NCI-H2029 (cell line): ENCODE measurements around the gene CREB1.

Experiments
- DNase-seq: peaks from one replicate; lab custom pipeline; 2025; lab: John Stamatoyannopoulos, UW

CREB1 gene

DNA sequence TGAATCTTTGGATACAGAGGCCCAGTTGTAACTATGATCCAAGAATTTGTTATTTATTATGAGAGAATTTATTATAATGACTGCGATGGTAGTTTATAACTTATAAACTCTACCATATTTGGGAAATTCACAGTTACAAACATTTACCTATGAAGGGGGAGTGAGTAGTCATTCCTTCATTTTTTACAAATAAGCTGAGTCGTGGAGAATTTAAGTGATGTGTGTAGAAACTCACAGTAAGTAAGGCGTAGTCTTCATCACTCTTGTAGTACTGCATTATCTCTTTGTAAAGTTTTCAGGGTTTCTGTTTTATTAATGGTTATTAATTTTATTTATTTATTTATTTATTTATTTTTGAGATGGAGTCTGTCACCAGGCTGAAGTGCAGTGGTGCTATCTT, 13.5 kb downstream of the CREB1 start:
- DNase-seq: no peak

DNA sequence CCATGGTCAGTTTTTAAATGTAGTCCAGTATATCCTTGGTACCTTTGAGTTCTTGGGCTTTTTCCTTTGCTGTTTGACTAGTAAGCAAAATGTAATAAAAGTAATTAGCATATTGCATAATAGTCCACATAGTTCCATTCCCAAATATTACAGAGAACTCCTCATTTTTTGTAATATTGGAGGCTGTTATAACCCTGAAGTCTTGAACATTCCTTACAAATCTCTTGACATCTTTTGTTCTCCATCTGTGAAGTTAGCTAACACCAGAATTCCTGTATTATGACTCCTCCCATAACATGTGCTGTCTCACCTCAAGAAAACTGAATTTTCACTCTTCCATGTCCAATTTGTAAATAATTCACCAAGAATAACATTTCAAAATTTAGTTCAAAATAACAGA, 17.1 kb downstream of the CREB1 start:
- no peak for DNase-seq

DNA sequence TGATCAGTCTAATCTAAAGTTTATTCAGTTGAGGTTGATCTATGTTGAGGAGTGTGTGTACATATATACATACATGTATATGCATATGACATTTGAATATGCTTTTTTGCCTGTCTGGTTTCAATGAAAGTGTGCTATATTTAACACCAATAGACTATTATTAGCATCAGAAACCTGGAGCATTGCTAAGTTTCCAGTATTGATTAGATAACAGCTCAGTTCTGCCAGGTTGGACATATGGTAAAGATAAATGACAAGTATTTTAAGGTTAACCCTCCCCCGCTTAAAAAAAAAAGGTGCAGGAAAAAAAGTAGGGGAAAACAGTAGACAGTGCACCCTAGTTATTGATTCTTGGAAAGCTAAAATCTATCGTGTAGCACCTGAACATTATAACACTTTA, 19.4 kb downstream of the CREB1 start:
- no peak for DNase-seq

DNA sequence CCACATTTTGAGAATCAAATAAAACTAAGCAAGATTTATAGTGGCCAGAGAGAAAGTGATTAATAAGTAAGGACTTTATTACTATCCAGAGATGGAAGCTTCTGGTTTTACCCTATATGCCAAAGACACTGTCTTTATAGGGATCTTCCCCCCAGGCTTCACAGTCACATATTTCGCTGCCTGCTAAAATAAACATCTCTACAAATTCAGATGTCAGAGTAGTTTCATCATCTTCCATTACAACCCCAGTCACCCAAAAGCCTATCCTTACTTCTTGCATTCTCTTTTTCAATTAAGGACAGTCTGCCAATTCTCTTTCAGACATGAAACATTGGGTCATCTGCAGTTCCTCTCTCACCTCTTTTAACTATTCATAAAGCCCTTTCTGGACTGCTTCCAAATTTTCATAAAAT, 28.3 kb downstream of the CREB1 start:
- no peak for DNase-seq

DNA sequence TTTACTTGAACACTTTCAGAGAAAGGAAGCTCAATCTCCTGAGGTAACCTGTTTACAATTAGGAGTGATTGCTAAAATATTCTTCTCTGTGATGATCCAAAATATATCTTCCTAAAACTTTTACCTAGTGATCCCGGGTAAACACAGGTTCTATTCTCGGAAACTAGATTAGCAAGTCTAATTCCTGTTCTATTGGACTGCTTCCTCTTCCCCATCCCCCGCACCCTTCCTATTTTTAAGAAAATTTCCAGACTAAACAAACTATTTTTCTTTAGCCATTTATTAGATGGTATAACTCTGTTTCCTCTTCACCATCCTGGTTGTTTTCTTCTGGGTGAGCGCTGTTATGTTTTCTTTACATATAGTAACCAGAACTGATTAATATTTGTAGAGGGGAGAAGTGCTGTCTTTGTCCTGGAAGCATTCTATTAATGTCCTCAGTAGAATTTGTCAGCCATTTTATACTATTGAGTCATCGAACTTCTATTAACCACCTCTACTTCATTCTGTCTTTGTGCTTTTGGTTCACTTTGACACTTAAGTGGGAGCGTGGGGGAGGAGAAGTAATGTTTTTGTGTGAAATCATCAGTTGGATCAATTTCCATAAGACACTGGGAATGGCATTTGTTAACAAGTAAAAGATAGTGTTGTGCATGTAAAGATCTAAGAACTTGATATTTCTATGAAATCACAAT, 31.8 kb downstream of the CREB1 start:
- no peak for DNase-seq

DNA sequence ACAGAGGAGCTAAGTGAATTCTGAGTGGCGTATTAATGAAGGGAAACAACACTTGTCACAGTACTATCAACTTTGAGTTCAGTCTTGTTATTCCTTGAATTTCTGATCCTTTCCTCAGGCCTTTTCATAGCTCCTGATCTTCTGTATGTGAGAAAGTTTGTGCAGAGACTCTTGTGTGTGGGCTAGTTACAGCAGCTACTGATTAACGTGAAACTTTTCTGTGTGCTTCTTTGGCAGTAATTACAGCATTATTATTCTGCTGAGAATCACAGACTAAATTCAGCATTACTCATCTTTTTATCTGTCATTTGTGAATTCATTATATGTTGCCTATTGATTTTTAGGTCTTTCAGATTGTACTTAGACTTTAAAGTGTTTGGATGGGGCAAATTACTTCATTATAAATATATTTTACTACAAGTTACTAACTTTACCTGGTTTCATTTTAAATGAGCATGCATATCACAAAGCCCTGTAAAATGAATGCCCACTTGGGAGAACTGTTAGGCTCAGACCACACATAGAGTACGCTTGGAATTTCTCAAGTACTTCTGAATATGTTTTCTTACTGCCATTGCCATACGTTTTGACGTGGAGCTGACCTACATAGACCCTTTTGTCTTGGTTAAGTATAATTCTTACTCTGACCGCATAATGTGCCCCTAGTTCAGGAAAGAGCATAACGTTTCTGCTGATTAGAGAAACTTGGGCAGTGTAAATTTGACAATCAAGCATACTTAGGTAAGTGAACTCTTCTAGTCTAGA, 36.2 kb downstream of the CREB1 start:
- no peak for DNase-seq

DNA sequence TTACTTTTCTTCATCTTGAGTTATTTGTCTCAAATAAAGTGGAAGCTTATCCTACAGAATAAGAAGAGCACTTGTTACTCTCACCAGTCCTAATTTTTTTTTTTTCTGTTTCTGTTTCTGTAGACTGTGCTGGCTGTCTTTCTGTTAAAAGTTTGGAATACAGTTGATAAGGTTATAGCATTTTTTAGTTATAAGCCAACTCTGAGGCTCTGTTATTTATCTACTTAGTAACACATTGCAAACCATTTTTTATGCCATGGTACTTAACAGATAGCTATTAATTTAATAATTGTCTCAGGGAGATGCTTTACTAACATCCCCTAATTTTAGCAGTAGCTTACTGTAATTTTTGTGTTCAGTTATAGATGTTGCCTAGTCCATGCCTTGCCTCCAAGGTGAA, 37.9 kb downstream of the CREB1 start:
- no peak for DNase-seq

DNA sequence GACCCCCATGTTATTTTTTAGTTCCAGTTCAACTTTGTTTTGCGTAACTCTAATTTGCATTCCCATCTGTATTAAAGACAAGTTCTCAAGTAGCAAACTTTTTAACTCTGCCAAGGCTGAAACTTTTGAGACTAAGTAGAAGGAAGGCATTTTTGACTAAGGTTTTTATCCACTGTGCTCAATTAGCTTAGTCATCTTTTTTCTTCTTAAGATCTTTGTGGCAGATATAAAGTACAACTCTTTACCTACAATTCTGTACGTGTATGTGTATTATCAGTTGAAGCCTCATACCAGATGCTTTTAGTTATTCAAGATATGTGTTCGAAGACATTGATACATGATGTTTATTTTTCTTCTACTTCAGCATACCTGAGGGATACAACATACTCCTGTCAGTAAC, 41.6 kb downstream of the CREB1 start:
- no peak for DNase-seq

DNA sequence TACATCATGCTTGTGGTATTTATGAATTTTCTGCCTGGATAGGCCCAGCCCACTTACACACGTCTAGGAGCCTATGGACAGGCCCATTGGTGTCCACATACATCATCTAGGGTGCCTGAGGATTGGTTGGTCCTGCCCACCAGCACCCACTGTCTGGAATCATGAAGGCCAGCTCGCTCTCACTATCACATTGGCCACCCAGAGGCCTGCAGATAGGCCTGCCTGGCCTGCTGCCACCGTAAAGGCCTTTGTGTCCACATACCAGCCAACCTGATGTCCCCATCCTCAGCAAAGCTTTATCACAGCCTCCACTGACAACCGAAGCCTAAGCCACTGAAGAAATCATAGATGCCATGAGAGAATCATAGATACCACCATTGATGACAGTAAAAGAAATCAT, 55.2 kb downstream of the CREB1 start:
- no peak for DNase-seq

DNA sequence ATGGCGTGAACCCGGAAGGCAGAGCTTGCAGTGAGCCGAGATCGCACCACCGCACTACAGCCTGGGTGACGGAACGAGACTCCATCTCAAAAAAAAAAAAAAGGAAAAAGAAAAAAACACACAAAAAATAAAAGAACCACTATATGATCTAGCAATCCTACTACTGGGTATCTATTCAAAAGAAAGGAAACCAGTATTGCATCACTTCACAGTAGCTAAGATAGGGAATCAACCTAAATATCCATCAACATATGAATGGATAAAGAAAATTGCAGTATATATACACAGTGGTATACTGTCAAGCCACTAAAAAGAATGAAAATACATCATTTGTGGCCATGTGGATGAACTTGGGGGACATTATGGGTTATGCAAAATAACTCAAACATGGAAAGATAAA, 57.5 kb downstream of the CREB1 start:
- no peak for DNase-seq

DNA sequence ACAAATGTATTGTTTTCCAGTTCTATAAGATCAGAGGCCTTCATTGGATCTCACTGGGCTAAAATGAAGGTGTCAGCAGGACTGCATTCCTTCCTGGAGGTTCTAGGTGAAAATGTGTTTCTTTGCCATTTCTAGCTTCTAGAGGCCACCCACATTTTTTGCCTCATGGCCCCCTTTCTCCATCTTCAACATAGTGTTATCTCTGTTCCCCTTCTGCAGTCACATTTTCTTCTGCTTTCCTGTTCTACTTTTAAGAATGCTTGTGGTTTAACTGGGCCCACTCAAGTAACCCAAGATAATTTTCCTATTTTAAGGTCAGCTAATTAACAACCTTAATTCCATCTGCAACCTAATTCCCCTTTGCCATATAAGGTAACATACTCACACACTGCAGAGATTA, 59.4 kb downstream of the CREB1 start:
- no peak for DNase-seq

DNA sequence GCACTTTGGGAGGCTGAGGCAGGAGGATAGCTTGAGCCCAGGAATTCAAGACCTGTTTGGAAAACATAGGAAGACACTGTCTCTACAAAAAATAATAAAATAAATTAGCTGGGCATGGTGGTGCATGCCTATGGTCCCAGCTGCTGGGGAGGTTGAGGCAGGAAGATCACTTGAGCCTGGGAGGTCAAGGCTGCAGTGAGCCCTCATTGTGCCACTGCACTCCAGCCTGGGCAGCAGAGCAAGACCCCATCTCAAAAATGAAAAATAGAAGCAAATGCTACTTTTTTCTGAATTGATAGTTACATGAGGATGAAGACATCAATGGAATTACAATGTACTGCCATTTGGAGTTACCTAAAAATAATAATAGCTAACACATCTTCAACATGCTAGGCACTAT, 63.5 kb downstream of the CREB1 start:
- DNase-seq: no peak

DNA sequence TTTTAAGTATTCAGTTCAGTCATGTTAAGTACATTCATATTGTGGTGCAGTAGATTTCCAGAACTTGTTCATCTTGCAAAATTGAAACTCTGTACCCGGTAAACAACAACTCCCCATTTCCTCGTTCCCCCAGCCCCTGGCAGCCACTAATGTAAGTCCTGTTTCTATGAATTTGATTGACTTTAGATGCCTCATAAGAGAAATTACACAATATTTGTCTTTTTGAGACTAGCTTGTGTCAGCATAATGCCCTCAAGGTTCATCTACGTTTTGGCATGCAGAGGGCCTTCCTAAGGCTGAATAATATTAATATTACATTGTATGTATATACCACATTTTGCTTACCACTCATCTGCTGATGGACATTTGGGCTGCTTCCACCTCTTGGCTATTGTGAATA, 64.5 kb downstream of the CREB1 start:
- DNase-seq: no peak

DNA sequence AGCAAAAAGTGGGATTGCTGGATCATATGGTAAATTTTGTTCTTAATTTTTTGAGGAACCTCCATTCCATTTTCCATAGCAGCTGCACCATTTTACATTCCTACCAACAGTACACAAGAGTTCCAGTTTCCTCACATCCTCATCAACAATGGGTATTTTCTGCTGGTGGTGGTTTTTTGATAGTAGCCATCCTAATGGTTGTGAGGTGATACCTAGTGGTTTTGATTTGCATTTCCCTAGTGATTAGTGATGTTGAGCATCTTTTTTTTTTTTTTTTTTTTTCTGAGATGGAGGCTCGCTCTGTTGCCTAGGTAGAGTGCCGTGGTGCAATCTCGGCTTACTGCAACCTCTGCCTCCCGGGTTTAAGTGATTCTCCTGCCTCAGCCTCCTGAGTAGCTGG, 65.0 kb downstream of the CREB1 start:
- no peak for DNase-seq

DNA sequence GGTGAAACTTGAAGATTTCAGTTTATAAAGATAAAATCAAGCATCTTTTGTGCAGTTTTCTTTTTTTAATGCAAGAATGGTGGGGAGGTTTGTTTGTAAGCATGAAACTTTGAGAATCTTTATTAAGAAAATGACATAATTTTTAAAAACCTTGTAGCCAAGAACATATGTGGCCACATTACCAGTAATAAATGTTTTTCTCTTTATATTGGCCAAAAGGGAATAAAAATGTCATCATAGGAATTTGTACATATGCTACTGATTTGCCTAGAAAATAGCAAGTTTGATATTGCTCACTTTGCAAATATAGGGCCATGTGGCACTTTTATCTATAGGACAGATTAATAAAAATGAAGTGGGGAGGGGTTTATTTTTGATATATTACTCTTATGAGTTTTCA, 69.9 kb downstream of the CREB1 start:
- no peak for DNase-seq

DNA sequence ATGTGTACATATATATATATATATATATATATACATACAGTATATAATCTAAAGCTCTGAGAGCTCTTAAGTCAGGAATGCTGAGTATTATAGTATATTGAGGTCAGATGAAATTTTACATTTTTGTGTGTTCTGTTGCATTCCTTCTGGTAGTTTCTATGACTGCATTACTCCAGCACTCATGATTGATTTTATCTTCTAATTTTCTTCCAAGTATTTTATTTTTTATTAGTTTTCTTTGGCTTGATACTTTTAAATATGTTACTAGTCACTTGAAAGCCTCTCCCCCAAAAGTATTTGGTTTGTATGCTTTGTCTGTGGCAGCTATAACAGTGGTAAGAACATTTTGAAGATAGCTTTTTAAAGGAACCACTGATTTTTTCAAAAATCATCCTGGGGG, 70.5 kb downstream of the CREB1 start:
- no peak for DNase-seq

DNA sequence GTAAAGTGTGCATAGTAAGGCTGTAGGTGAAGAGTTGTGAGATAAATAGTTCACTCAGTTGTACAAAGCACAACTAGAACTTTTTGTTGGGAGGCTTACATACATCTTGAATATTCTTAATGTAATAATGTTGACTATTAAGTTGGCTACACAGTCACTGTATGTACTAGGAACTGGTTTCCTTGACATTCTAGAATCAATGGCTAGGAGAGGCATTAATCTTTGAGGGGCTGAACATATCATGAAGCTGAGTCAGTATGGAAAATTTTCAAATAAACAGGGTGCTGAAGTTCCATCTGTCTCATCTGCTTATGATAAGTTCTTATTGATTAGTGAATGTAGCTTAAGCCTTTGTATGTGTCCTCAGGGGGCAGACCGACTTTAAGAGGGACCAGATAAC, 72.0 kb downstream of the CREB1 start:
- DNase-seq: no peak

DNA sequence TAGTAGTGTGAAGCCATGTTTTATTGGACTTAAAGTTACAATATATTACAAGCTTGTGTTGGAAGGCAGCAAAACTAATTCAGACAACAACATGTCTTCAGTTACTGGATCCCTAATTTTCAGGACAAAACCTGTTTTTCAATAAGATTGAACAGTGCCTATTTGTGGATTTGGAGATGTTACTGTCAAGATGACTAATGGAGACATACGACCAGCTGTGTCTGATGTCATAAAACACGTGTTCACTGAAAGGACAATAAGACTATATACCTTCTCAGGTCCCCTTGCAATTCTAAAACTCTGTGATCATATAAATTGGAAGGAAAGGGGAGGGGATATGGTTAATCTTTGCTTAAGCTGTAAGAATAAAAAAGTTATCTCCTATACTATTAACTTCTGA, 73.7 kb downstream of the CREB1 start:
- DNase-seq: no peak

DNA sequence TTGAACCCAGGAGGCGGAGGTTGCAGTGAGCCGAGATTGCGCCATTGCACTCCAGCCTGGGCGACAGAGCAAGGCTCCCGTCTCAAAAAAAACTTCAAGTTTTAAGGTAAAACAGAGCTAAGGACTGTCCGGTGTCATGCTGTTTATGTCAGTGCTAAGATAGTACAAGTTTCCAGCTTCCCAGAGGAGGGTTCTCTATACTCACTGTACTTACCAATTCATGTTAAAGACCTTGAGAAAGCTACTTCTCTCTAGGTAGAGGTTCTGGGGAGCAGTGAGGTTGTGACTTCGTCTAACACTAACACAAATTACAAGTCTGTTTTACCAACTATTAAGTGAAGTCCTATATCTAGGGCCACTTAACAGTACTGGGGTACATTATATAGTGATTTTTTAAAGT, 76.6 kb downstream of the CREB1 start:
- DNase-seq: no peak

DNA sequence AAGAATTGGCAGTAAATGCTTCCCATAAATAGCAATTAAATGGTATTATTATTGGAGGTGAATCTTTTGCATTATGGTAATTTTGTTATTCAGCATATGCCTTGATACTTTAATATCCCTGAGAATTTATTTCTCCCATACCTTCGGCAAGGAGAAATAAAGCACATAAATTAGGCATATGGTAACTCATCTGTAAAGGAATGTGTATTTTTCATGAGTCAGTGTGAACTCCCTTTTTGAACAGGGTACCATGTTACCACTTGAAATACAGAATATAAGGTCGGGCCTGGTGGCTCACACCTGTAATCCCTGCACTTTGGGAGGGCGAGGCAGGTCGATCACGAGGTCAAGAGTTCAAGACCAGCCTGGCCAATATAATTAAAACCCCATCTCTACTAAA, 77.1 kb downstream of the CREB1 start:
- DNase-seq: no peak

DNA sequence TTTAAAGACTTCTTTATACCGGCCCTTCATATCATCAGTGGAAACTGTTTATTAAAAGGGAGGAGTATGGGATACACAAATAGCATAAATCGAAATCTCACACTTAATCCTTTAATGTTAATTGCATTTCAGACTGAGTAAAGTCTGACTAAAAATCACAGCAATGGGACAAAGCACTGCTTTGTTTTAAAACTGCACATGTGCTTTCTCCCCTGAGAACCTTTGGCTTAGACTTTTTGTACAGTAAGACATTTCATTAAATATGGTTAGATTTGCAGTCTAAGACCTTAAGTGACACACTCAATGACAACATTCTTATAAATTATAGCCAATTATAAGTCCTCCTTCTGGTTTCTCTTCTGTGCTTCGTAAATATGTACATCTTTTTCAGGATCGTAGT, 83.0 kb downstream of the CREB1 start:
- DNase-seq: no peak

DNA sequence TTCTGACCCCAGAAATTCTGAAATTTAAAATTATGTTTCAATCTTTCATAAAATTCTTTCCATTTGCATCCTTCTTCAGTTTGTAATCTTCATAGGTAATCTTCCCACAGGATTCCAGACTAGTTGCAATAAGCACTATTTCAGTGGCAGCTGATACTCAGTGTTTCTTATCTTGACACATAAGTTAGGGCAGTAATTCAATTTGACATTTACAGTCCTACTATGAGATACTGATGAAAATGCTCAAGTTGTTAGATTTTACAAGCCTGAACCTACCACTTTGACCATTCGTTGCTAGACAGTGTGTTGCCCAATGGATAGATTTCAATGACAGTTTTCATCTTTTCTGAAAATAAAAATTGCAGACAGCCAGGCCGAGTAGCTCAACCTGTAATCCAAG, 85.1 kb downstream of the CREB1 start:
- no peak for DNase-seq

DNA sequence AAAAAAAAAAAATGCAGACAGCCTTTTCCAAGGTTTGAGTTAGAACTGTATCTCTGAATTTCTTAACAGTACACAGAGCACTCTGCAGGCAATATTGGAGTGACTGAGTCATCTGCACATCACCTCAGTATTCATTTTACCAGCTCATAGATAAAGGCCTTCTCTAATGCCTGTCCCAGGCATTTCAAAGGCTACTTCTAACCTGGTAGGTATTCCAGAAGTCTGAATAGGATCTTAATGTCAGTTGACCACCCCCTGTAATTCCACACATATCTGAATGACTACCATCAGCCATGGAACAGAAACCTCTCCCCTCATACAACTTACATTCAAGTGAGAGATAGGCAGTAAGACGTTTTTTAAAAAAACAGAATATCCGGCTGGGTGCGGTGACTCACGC, 86.4 kb downstream of the CREB1 start:
- no peak for DNase-seq
